ENCODE data around the gene EMC6.

Gene EMC6

DNA sequence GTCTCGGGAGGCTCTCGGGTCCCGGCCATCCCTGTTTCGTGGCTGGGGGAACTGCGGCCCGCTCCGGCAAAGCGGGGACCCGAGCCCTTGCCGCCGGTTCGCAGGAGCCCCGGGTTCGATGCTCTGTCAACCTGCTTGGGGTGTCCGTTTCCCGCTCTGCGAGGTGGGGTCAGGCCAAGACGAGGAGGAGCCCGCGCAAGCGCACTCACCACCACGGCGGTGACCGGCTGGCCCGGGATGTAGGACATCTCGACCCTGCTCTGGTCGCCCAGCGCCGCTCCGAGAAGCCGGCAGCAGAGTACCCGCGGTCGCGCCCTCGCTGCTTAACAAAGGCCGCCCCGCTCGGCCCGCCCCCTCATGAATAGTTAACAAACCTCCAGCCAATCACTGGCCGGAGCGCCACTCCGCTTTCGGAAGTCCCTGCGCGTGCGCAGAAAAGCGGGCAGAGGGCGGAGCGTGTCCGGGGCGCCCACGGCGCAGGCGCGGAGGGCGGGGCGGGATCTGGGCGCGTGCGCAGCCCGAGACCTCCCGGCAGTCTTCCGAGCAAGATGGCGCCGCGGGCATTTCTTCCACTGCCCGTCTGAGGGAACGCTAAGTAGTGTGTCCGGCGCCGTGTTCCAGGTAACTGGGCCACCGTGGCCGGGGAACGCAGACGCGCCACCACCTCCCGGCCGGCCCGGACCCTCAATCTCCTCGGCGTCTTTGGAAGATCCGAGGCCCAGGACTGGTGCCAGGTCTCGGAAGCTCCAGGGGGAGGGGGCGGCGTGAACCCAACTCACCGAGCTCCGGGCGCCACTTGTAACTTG is at the start of gene EMC6, which contains the start of gene TAX1BP3:
EMC6 (plus strand) TSS at position 534 of the 806 bp plus-strand sequence. CDS start 335 bp downstream, outside the sequence.
TAX1BP3 (minus strand) TSS at position 300 of the 806 bp plus-strand sequence; CDS start at position 248, 52 bp downstream.
- DNase-seq: peak; percentile 97 to 99 (median 98)

GRCh38 chr17:3621146-3621720 is 47.4 kb upstream of the EMC6 start:
- DNase-seq: no peak

GRCh38 chr17:3622977-3623594 is 45.5 kb upstream of the EMC6 start:
- DNase-seq: no peak

DNA sequence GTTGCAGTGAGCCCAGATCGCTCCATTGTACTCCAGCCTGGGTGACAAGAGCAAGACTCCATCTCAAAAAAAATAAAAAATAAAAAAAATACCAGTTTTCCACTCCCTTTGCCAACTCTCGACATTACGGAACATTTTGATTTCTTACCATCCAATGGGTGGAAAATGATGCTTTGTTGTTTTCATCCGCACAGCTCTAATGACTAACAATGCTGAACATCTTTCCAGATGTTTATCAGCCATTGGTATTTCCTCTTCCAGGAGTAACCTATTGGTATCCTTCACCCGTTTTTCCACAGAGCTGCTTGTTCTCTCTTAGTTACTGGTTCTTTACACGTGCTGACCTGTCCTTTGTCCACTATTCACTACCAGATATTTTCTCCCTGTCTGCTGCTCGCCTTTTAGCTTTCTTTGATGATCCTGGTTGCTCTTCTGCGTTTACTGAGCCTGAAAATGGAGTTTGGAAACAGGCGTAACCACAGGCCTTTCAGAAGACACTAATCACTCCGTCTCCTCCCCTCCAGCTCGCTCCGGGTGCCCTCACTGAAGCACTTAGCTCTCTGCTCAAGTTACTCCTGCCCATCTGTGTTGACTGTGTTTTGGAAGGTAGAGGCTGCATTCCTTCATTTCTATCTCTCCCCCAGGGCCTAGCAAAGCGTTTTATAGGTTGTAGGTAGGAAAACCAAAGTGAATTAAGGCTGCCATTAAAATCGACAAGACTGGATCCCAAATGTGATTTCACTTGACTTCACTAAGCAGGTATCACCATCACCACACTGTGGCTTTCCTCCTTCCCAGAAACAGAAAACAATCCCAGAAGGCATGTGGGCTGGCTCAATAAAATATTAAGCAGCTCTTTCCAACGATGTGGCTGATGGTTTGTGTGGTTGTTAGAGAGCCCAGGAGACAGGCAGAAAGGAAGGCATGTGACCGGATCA is 41.5 kb upstream of the EMC6 start:
- DNase-seq: no peak

GRCh38 chr17:3627769-3628167 is 40.8 kb upstream of the EMC6 start:
- DNase-seq: no peak

DNA sequence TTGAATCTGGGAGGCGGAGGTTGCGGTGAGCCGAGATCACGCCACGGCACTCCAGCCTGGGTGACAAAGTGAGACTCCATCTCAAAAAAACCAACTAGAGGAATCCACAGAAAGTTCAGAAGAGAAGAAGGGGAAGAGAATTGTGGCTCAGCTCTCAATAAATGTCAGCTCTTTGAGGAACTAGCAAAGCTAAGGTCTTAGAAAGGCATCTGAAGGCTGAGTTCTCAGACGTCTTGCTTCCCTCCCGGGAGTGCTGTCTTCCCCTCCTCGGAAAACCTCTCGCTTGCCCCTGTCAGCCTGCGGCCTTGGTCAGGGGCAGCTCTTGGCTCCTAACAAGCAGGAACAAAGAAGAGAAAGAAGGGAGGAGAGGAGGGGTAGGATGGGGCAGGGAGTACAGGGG is 37.8 kb upstream of the EMC6 start:
- DNase-seq: no peak

- no peak for DNase-seq
These were observed 36.3 kb upstream of the EMC6 start for GRCh38 chr17:3632287-3632686.

GRCh38 chr17:3635474-3636153 is 33.0 kb upstream of the EMC6 start:
- DNase-seq: no peak

DNA sequence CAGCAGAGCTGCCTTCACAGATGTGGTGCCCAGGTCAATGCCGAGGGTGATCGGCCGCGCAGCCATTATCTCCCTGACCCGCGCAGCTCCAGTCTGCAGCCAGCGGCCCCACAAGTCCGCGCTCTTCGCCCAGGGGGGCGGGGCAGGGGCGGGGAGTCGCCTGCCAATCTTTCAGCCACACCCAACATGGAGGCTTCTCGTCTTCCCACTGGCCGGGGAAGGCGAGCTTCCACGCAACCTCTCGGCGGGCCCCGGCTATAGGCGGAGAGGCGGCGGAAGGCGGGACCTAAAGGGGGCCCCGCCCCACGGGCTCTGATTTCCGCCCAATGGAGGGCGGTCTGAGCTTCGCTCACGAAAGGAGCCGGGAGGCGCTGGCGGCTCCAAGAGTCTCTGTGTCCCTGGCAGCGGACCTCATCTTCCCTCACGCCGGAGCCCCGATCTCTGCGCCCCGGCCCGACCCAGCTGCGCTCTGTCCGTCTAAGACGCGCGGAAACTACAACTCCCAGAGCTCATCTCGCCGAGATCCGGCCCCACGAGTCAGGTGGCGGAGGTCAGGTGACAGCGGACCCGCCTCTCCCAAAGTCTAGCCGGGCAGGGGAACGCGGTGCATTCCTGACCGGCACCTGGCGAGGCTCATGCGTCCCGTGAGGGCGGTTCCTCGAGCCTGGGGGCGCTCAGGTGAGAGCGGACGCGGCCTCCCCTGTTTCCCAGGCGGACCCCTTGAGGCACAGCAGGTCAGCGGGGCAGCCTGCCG is 32.3 kb upstream of the EMC6 start, which contains the start of the genes CTNS and SHPK:
CTNS (plus strand) TSS at position 607 of the 754 bp plus-strand sequence. CDS start 3,447 bp downstream, outside the sequence.
SHPK (minus strand) TSS at position 97 of the 754 bp plus-strand sequence; CDS start at position 66, 31 bp downstream.
- DNase-seq: peak; percentile 87 to 96 (median 94)

DNA sequence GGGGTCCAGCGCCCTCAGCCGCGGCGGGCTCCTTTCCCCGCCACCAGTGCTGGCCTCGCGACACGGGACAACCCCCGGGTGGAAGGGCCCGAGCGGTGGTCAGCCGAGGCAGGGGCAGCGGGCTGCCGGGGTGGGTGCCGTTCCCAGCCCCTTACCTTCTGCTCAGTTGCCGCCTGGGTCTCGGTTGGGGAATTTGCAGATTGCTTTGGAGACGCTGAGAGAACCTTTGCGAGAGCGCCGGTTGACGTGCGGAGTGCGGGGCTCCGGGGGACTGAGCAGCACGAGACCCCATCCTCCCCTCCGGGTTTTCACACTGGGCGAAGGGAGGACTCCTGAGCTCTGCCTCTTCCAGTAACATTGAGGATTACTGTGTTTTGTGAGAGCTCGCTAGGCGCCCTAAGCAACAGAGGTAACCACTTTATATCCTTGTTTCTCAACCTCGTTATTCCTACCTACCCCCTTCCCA is 31.7 kb upstream of the EMC6 start:
- DNase-seq: no peak

DNA sequence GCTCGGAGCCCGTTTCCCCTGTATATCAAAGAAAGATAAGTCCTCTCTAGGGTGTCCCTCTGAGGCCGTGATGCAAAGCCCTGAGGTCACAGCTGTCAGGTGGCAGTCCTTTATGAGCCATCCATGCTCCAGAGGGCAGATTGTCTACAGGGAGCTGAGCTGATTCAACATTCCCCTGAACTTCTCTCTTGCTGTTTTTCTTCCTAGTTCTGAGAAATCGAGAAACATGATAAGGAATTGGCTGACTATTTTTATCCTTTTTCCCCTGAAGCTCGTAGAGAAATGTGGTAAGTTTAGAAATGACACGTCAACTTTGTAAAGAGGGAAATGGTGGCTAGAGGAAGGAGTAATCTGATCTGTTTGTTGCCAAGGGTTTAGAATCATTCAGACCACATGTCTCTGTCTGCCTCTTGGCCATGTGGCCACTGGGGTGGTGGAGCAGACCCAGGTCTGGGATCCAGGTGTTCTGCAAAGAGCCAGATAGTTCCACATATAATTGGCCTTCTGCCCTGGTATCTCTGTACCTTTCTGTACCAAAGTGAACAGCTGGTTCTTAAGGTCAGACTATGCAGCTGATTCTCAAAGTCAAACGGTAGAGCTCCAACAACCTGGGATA is 28.5 kb upstream of the EMC6 start:
- DNase-seq: no peak

DNA sequence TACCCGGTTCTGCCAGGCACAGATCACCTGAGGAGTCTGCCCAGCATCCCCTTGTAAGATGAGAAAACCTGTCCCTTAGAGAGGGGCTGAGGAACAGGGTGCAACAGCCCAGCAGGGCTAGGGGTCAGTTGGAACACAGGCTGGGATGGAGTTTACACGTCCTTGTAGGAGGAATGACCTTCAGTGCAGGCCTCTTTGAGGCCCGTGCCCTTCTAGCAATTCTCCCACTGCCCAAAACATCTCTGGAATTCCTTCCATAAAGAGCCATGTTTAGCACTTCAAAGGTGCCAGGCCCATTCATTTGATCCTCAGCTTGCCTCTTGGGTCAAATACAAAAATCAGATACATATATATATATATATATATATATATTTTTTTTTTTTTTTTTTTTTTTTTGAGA is 27.6 kb upstream of the EMC6 start:
- DNase-seq: no peak

DNA sequence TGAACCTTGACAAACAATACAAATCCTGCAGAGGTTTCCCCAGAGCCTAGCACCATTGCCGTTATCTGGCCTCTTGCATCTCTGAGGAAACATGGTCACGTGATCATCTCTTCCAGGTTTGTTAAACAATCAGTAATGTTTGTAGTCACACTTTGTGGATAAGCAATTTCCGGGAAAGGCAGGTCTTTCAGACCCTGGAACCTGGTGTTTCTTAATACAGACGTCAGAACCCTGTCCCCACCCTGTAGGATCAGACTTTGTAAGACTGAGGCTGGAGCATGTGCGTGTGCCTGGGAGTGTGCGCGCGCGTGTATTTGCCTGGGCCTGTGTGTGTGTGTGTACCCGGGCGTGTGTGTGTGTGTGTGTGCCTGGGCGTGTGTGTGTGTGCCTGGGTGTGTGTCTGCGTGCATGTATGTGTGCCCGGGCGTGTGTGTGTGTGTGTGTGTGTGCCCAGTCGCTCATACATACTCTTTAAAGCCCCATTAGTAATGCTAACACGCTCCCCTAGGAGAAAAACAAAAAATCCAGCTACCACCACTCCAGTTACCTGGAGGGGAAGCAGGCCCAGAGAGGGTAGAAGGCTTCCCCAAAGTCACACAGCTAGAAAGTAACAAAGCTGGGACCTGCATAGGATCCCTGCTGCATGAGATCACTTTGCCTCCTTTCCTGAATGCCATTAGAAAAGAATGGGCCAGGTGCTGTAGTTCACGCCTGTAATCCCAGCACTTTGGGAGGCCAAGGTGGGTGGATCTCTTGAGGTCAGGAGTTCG is 26.7 kb upstream of the EMC6 start:
- no peak for DNase-seq

DNA sequence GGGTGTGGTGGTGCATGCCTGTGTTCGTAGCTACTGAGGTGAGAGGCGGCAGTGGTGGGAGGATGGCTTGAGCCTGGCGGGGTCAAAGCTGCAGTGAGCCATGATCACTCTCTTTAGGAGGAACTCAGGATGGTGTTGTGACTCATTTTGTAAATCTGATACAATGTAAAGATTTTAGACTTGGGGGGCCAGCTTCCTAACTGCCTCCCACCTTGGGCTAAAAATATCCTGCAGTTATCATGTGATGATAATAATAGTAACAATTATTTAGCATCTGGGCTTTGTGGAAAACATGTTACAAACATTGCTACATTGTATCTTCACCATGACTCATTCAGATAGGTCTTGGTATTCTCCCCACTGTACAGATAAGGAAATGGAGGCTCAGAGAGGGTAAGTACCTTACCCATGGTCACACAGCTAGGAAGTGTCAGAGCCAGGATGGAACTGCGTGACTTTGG is 24.7 kb upstream of the EMC6 start:
- no peak for DNase-seq

DNA sequence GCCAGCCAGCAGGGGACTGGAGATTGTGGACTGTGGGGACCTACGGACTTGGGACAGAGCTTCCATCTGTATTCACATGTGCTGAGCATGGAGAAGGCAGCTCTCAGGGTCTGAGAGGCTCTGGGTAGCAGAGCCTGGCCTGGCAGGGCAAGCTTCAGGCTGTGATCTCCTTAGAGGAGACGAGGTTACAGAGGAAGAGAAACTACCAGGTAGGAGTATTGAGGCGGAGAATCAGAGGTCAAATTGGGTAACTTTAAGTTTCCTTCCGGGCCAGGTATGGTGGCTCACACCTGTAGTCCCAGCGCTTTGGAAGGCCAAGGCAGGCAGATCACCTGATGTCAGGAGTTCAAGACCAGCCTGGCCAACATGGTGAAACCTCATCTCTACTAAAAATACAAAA is 23.3 kb upstream of the EMC6 start:
- DNase-seq: no peak

DNA sequence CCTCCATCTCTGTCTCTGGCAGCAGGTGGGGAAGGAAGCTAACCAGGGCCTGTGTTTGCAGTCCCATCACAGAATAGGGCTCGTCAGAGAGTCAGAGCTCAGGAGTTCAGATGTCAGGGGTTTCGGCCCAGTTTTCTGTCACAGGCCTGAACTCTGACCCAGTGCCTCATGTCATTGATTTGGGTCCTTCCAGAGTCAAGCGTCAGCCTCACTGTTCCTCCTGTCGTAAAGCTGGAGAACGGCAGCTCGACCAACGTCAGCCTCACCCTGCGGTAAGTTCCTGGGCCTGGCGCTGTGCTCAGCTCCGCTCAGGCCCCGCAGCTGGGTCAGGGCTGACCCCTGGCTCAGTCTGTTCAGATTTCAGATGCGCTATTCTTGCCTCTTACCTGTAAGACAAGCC is 21.4 kb upstream of the EMC6 start:
- DNase-seq: no peak

- peak in 4 of 6 experiments; percentile 7 to 23 (median 16) for DNase-seq
These were observed 20.6 kb upstream of the EMC6 start for GRCh38 chr17:3647769-3648555.

GRCh38 chr17:3655766-3656165 is 12.8 kb upstream of the EMC6 start:
- no peak for DNase-seq

GRCh38 chr17:3656353-3656752 is 12.3 kb upstream of the EMC6 start:
- no peak for DNase-seq
